H1 (cell line): Measurements from ENCODE around the gene RENBP. TPM values are rescaled to one million over a fixed set of nuclear protein-coding genes. Genes with fewer than 3 reads are reported as not detected.

Experiments used
- CTCF ChIA-PET: fragments of 300-600 bp; sonication (Branson Sonifier 250); formaldehyde crosslinking; loops from one replicate; lab custom pipeline; 2021; ENCODE audit not compliant: partially characterized antibody; lab: Charles Lee
- POLR2A ChIA-PET: fragments of 300-600 bp; sonication (Branson Sonifier 250); formaldehyde crosslinking; loops from one replicate; lab custom pipeline; 2021; ENCODE audit warnings: inconsistent platforms; ENCODE audit not compliant: partially characterized antibody; lab: Charles Lee
- DNase-seq, 2 experiments: peaks; one replicate each; pipeline versions ENCODE4 v3.0.0 to v3.0.0-alpha.2; 2010 to 2022; ENCODE audit warnings: low spot score in 2 of 2, low read depth in 1 of 2, mixed read lengths in 1 of 2
- FAIRE-seq: peaks from 2 replicates; lab custom pipeline; 2011; peaks lifted over from hg19 to GRCh38; lab: Jason Lieb, UNC
- H2AFZ ChIP-seq: 2 replicates; pipeline ENCODE4 v1.8.1; 2012; ENCODE audit warnings: low read length, inconsistent platforms
- H2AK5ac ChIP-seq: 2 replicates; pipeline ENCODE4 v1.6.1; 2013; ENCODE audit warnings: low read depth, low read length
- H2BK120ac ChIP-seq: replicated peaks from 2 replicates; pipeline ENCODE3; 2013; ENCODE audit warnings: low read depth, low read length, inconsistent platforms
- H2BK12ac ChIP-seq: 2 replicates; pipeline ENCODE4 v1.6.1; 2013; ENCODE audit warnings: low read depth, low read length
- H2BK15ac ChIP-seq: 2 replicates; pipeline ENCODE4 v1.6.1; 2013; ENCODE audit warnings: low read length
- H2BK20ac ChIP-seq: 2 replicates; pipeline ENCODE4 v1.6.1; 2013; ENCODE audit warnings: low read length
- H2BK5ac ChIP-seq: 2 replicates; pipeline ENCODE4 v1.6.1; 2013; ENCODE audit warnings: low read depth, low read length
- H3K14ac ChIP-seq: 2 replicates; pipeline ENCODE4 v1.6.1; 2013; ENCODE audit warnings: inconsistent platforms; ENCODE audit not compliant: insufficient read length
- H3K18ac ChIP-seq: 2 replicates; pipeline ENCODE4 v1.6.1; 2013; ENCODE audit warnings: low read length; ENCODE audit errors: extremely low read depth
- H3K23ac ChIP-seq: 2 replicates; pipeline ENCODE4 v1.6.1; 2013; ENCODE audit warnings: inconsistent platforms; ENCODE audit not compliant: insufficient read length
- H3K23me2 ChIP-seq: 2 replicates; pipeline ENCODE4 v1.6.1; 2013; ENCODE audit warnings: low read depth, low read length
- H3K27ac ChIP-seq: 2 replicates; pipeline ENCODE4 v1.6.1; 2011; ENCODE audit warnings: low read depth, low read length, inconsistent platforms
- H3K27me3 ChIP-seq, 4 experiments: replicated peaks in 1 of 4; 1 replicate in 1 of 4; 2 replicates in 3 of 4; pipeline versions ENCODE4 v1.6.1 to v1.8.1; 2011 to 2013; ENCODE audit warnings: low read length in 3 of 4, mild to moderate bottlenecking in 3 of 4, inconsistent platforms in 2 of 4, mixed read lengths in 2 of 4, moderate library complexity in 1 of 4; ENCODE audit not compliant: control insufficient read depth in 3 of 4, insufficient read depth in 3 of 4; ENCODE audit errors: extremely low read depth in 1 of 4
- H3K36me3 ChIP-seq, 4 experiments: 2 replicates each; pipeline versions ENCODE4 v1.6.1 to v1.8.1; 2011 to 2013; ENCODE audit warnings: mild to moderate bottlenecking in 4 of 4, low read length in 3 of 4, moderate library complexity in 2 of 4, control low read depth in 1 of 4, inconsistent platforms in 1 of 4; ENCODE audit not compliant: insufficient read depth in 4 of 4, control insufficient read depth in 2 of 4
- H3K4ac ChIP-seq: replicated peaks from 2 replicates; pipeline ENCODE3; 2013; ENCODE audit warnings: low read length, low read depth, mixed read lengths, inconsistent platforms; ENCODE audit not compliant: insufficient read length
- H3K4me1 ChIP-seq, 4 experiments: replicated peaks in 1 of 4; 1 replicate in 1 of 4; 2 replicates in 3 of 4; pipeline versions ENCODE4 v1.6.1 to v1.8.1; 2011 to 2013; ENCODE audit warnings: low read length in 3 of 4, inconsistent platforms in 2 of 4, mixed read lengths in 1 of 4; ENCODE audit not compliant: insufficient read depth in 4 of 4, control insufficient read depth in 3 of 4
- H3K4me2 ChIP-seq, 2 experiments: 2 replicates each; pipeline versions ENCODE4 v1.6.1 to v1.8.1; 2011 to 2013; ENCODE audit warnings: low read depth in 2 of 2, low read length in 2 of 2, control low read depth in 1 of 2, inconsistent platforms in 1 of 2, mild to moderate bottlenecking in 1 of 2; ENCODE audit not compliant: insufficient read depth in 1 of 2
- H3K4me3 ChIP-seq, 4 experiments: fragments of 200-600, 300-600 bp in 1 of 4; sonication (generic), shearing (Covaris generic), sonication (Bioruptor Twin) in 1 of 4; 2 replicates each; pipeline versions ENCODE4 v1.5.1 to v1.8.1; 2011 to 2016; ENCODE audit warnings: low read length in 4 of 4, low read depth in 3 of 4, control low read depth in 2 of 4, inconsistent platforms in 2 of 4, mild to moderate bottlenecking in 2 of 4, mixed read lengths in 1 of 4, moderate library complexity in 1 of 4; ENCODE audit not compliant: insufficient read depth in 2 of 4; ENCODE audit errors: extremely low read depth in 1 of 4
- H3K56ac ChIP-seq: replicated peaks from 2 replicates; pipeline ENCODE3; 2013; ENCODE audit warnings: low read depth, mild to moderate bottlenecking, mixed read lengths, low read length, inconsistent platforms; ENCODE audit not compliant: insufficient read length
- H3K79me1 ChIP-seq: 2 replicates; pipeline ENCODE4 v1.6.1; 2013; ENCODE audit warnings: low read depth, low read length, control low read depth
- H3K79me2 ChIP-seq, 2 experiments: 2 replicates each; pipeline versions ENCODE4 v1.6.1 to v1.8.1; 2012 to 2013; ENCODE audit warnings: low read length in 2 of 2, mild to moderate bottlenecking in 2 of 2, inconsistent platforms in 1 of 2; ENCODE audit not compliant: insufficient read depth in 2 of 2, control insufficient read depth in 1 of 2
- H3K9ac ChIP-seq, 4 experiments: replicated peaks in 1 of 4; 1 replicate in 1 of 4; 2 replicates in 3 of 4; pipeline versions ENCODE4 v1.6.1 to v1.8.1; 2011 to 2013; ENCODE audit warnings: low read depth in 3 of 4, low read length in 3 of 4, control low read depth in 2 of 4, mild to moderate bottlenecking in 2 of 4, moderate library complexity in 2 of 4, inconsistent platforms in 1 of 4; ENCODE audit errors: extremely low read depth in 1 of 4
- H3K9me3 ChIP-seq, 2 experiments: 2 replicates each; pipeline versions ENCODE4 v1.6.1 to v1.8.1; 2012 to 2013; ENCODE audit warnings: mild to moderate bottlenecking in 2 of 2, moderate library complexity in 2 of 2, control low read depth in 1 of 2, inconsistent platforms in 1 of 2, low read depth in 1 of 2, low read length in 1 of 2, mixed read lengths in 1 of 2; ENCODE audit not compliant: insufficient read depth in 2 of 2
- H4K20me1 ChIP-seq, 2 experiments: replicated peaks in 1 of 2; 2 replicates each; pipeline versions ENCODE3 to v1.8.1; 2011 to 2013; ENCODE audit warnings: inconsistent platforms in 2 of 2, low read length in 2 of 2, mild to moderate bottlenecking in 1 of 2; ENCODE audit not compliant: insufficient read depth in 2 of 2, control insufficient read depth in 1 of 2
- H4K5ac ChIP-seq: 2 replicates; pipeline ENCODE4 v1.6.1; 2013; ENCODE audit warnings: low read length, low read depth, mixed read lengths, inconsistent platforms; ENCODE audit not compliant: insufficient read length
- H4K8ac ChIP-seq: 2 replicates; pipeline ENCODE4 v1.8.0; 2013; ENCODE audit warnings: mild to moderate bottlenecking, moderate library complexity, low read length, inconsistent platforms; ENCODE audit not compliant: insufficient read depth; ENCODE audit errors: extremely low read depth
- H4K91ac ChIP-seq: replicated peaks from 2 replicates; pipeline ENCODE3; 2013; ENCODE audit warnings: low read length, mixed read lengths, inconsistent platforms; ENCODE audit not compliant: insufficient read length
- ASH2L ChIP-seq: fragments of 200-600, 300-600 bp; sonication (generic); IDR thresholded peaks from one replicate; pipeline ENCODE4 v1.7.1; 2017; ENCODE audit warnings: low read length
- GABPA ChIP-seq: IDR thresholded peaks from 2 replicates; pipeline ENCODE4 v1.6.1; 2011; ENCODE audit warnings: mild to moderate bottlenecking, low read length, moderate library complexity, borderline replicate concordance; ENCODE audit not compliant: insufficient read depth
- MAX ChIP-seq: IDR thresholded peaks from 2 replicates; pipeline ENCODE4 v1.6.1; 2012; ENCODE audit warnings: inconsistent platforms
- POLR2A ChIP-seq, 2 experiments: IDR thresholded peaks; 1 replicate in 1 of 2; 2 replicates in 1 of 2; pipeline ENCODE4 v1.6.1; 2011; ENCODE audit warnings: low read depth in 2 of 2, low read length in 2 of 2, mild to moderate bottlenecking in 2 of 2; ENCODE audit errors: control extremely low read depth in 1 of 2
- POLR2AphosphoS5 ChIP-seq: IDR thresholded peaks from 2 replicates; pipeline ENCODE4 v1.6.1; 2011; ENCODE audit warnings: low read depth, low read length
- RFX5 ChIP-seq: IDR thresholded peaks from 2 replicates; pipeline ENCODE4 v1.6.1; 2011; ENCODE audit warnings: low read depth, low read length, improper control_type of control experiment, borderline replicate concordance
- TAF7 ChIP-seq: optimal IDR thresholded peaks from 2 replicates; pipeline ENCODE3; 2011; ENCODE audit warnings: low read depth, mild to moderate bottlenecking, inconsistent platforms, low read length, moderate library complexity, borderline replicate concordance
- YY1 ChIP-seq: IDR thresholded peaks from 2 replicates; pipeline ENCODE4 v1.6.1; 2011; ENCODE audit warnings: low read depth, mild to moderate bottlenecking, low read length
- WGBS, 2 experiments: shearing (Covaris generic) in 1 of 2; methylation state at CpG; one replicate each; pipeline versions ENCODE4 v1.1.6 to v1.1.7; 2013 to 2015; ENCODE audit warnings: low lambda C conversion rate in 2 of 2, mixed read lengths in 2 of 2, inconsistent platforms in 1 of 2, low coverage in 1 of 2, missing lambda C conversion rate in 1 of 2; ENCODE audit not compliant: insufficient replicate concordance in 2 of 2, insufficient coverage in 1 of 2, insufficient read length in 1 of 2; ENCODE audit errors: extremely low coverage in 1 of 2, missing lambda C conversion rate in 1 of 2; 5-methylcytosine and 5-hydroxymethylcytosine counted together
- polyA plus RNA-seq, 7 experiments: library from polyadenylated mRNA; depleted of rRNA in 3 of 7; stranded (reverse) in 5 of 7; unstranded in 2 of 7; fragments of >200 nt in 5 of 7; fragments of 200-250 nt in 2 of 7; gene quantifications; 1 replicate in 5 of 7; 2 replicates in 1 of 7; 4 replicates in 1 of 7; pipeline versions ENCODE4 v1.2.1 to v1.2.3, GENCODE V29; 2011 to 2013; ENCODE audit warnings: missing spikeins in 2 of 7, mixed read lengths in 2 of 7
- total RNA-seq: library from RNA; stranded (reverse); fragmentation: NEBNext Ultra II Directional; extraction: Animal tissue kit (Norgen Biotek cat#: 25700); gene quantifications from 2 replicates; pipeline ENCODE4 v1.2.1, GENCODE V29; 2021

The RENBP gene
- total and polyA plus RNA-seq, 2 of the 8 experiments (the other 6 are each of a cell fraction or from before 2014, with no cell fraction given), result 12.4 to 21.8 TPM

- Histone ChIP-seq H2AFZ (no peak within 1 kb of the TSS), H3K27me3 (no peaks in the 10 kb centered on the region), H2BK5ac (peak within 1 kb of the TSS; percentile 66; the same call in 1 of the 2 replicates), H3K14ac (no peak within 1 kb of the TSS), H2BK15ac (no peak within 1 kb of the TSS; the same call in 1 of the 2 replicates), H4K20me1 (peaks cover 0 to 2% of the 10 kb centered on the region in 2 experiments), H3K23ac (no peak within 1 kb of the TSS), H2AK5ac (no peak within 1 kb of the TSS), H3K4me2 (peak within 1 kb of the TSS; percentile 88 to 94), H3K4me3 (peak within 1 kb of the TSS; percentile 55 to 77 (median 62)), H3K36me3 (no peaks in the 10 kb centered on the region; a peak in 2 of 8 replicates), H4K91ac (peak within 1 kb of the TSS; percentile 74), H3K9ac (peak within 1 kb of the TSS; percentile 16 to 78 (median 51)), H4K8ac (0 out of 2 replicates have a peak within 1 kb of the TSS, but pooled peaks have one; percentile 25), H3K27ac (peak within 1 kb of the TSS; percentile 63; the same call in 1 of the 2 replicates), H3K9me3 (no peaks in the 10 kb centered on the region), H3K79me2 (peaks cover 0 to 3% of the 10 kb centered on the region in 2 experiments; a peak in 1 of 4 replicates), H4K5ac (peak within 1 kb of the TSS; percentile 43), H2BK12ac (peak within 1 kb of the TSS; percentile 68; the same call in 1 of the 2 replicates), H2BK120ac (no peak within 1 kb of the TSS), H3K79me1 (no peaks in the 10 kb centered on the region; the same call in 1 of the 2 replicates), H2BK20ac (no peak within 1 kb of the TSS), H3K4ac (no peak within 1 kb of the TSS), H3K18ac (peak within 1 kb of the TSS; percentile 83; the same call in 1 of the 2 replicates), H3K4me1 (peaks cover 3 to 18% (median 12%) of the 10 kb centered on the region in 4 experiments), H3K23me2 (peaks cover 15% of the 10 kb centered on the region; the same call in 1 of the 2 replicates), H3K56ac (no peak within 1 kb of the TSS)
- CTCF ChIA-PET, result interaction anchor here (0.8 to 19.6 kb wide), 13 partner anchors 10 to 171 kb away, joined by 3 to 272 read pairs (median 4); partner anchors contain the start of gene RENBP
- TF ChIP-seq RFX5 (no peak), YY1 (0 out of 2 replicates have a peak, but pooled peaks have one; percentile 12), ASH2L (no peak), GABPA (0 out of 2 replicates have a peak, but pooled peaks have one; percentile 31), POLR2A (IDR thresholded peaks at IDR 0.05; ENCODE audit: control extremely low read depth in 1 of 2, low read depth in 2 of 2, low read length in 2 of 2) (peak in 1 of 2 experiments; percentile 90; a peak in 2 of 3 replicates), MAX (0 out of 2 replicates have a peak, but pooled peaks have one; percentile 18), POLR2AphosphoS5 (peak; percentile 93), TAF7 (peak; percentile 98)
- FAIRE-seq (peak; percentile 52), DNase-seq (no peak)
- POLR2A ChIA-PET, result interaction anchor here (0.6 to 14.9 kb wide), 19 partner anchors 11 to 241 kb away, joined by 3 to 231 read pairs (median 6); partner anchors contain the start of genes HCFC1, NAA10, RENBP and TMEM187
- 7% methylated on average over 15 of the region's 59 CpGs; no CpG with 5 or more reads in 1 of the 2 experiments for WGBS, 2 experiments
These were observed 18.5 kb downstream of the RENBP start, which contains the start of gene ARHGAP4 for GRCh38 chrX:153925739-153926551. Gene ARHGAP4 (minus strand): TSS chrX:153926264. CDS start chrX:153926202, 62 bp downstream.
